Amygdala (tissue), 56 donors: ENCODE results near the gene NECTIN4.
A peak's percentile ranks its signal among the peaks of the same experiment; 100 is the strongest.
"Not testable (repeated sequence)": the region's sequence is repeated elsewhere in the genome, so short reads cannot be mapped to it uniquely, and the experiment has no call there.

Source experiments
- DNase-seq, 56 donors: peaks; one replicate each; lab custom pipeline; 2025; lab: John Stamatoyannopoulos, UW

Gene NECTIN4

GRCh38 chr1:161089251-161089924 is at the start of gene NECTIN4:
Gene NECTIN4, minus strand, starts transcription at chr1:161089558. Its CDS starts 262 bp downstream, at chr1:161089296.
- no peak for DNase-seq

DNA sequence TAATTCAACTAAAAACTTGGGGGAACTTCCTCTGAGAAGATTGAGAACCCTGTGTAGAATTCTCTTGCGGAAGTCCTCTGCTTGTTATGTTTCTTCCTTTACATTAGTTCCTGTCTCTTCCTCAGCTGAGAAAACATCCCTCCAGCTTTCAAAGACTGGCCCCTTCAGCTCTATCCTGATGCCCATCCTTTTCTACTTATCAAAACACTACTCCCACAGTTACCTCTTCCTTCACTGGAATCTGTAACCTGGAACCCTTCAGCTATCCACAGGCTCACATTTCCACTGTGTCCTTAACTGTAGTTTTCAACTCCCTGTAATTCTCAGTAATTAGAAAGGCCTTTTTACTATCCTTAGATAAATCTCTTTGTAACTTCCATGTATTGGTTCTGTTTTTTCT is 49.1 kb upstream of the NECTIN4 start:
- DNase-seq, result no peak

- DNase-seq, result no peak
These were observed 48.5 kb upstream of the NECTIN4 start for GRCh38 chr1:161137881-161138280.

DNA sequence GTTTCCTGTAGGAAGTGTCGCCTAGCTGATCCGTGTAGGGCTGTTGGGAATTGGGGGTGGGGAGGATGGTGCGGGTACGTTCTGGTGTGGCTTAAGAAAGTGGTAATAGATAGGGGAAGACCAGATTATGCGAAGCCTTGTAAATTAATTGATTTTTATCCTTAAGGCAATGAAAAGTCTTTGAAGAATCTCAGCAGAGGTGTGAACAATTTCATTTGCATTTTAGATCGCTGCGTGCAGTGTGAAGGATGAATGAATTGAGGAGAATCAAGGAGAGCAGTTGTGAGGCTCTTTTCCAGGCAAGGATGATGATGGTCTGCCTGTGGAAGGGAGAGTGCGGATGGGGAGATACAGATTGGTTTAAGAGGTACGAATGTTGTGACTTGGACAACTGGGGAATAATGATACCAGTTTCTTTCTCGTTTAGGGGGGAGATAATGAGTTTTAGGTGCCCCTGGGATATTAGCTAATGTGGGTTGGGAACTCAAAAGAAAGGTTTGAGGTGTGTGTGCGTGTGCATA is 43.9 kb upstream of the NECTIN4 start:
- DNase-seq, result no peak

DNA sequence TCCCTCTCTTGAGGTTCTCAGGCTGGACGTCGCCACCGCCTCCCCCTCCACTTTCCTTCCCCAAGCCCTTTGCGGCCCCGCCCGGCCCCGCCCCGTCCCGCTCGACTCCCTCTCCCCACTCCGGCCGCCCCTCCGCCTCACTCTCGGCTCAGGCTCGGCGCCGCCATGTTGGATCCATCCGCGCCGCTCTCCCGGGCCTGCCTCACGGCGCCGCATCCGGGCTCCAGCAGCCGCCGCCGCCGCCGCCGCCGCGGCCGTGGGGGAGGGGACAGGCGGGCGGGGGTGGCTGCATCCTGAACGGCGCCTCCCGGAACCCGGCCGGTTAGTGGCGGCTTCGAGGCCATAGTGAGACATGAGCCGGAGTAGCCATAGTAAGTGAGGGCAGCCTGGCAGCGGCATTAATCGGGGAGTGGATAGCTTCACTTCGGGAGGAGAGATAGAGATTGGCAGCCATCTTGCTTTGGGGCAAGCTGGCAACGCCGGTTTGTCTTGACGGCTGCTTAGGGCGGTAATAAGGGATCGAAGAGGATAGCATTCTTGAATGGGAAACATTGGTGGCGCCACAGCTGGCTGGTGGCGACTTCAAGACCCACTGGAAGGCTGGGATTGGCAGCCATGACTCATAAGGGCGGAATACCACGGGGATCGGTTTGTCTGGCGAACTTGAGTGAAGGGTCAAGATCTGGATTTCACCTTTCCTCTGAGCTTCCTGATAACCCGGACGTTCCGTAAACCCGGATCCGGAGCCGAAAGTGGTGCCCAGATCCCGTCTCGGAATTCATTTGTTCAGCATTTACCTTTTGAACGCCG is 43.3 kb upstream of the NECTIN4 start, which contains the start of gene DEDD:
Gene DEDD (minus strand): TSS at position 258 of the 810 bp plus-strand sequence. CDS start 8,205 bp downstream, outside the sequence.
- DNase-seq, result peak; percentile 53 to 97 (median 90)

- DNase-seq, result peak in 8 of 56 donors; percentile 8 to 66 (median 38)
These were observed 42.4 kb upstream of the NECTIN4 start for GRCh38 chr1:161131523-161132409.

GRCh38 chr1:161130266-161130665 is 40.9 kb upstream of the NECTIN4 start:
- DNase-seq, result no peak

DNA sequence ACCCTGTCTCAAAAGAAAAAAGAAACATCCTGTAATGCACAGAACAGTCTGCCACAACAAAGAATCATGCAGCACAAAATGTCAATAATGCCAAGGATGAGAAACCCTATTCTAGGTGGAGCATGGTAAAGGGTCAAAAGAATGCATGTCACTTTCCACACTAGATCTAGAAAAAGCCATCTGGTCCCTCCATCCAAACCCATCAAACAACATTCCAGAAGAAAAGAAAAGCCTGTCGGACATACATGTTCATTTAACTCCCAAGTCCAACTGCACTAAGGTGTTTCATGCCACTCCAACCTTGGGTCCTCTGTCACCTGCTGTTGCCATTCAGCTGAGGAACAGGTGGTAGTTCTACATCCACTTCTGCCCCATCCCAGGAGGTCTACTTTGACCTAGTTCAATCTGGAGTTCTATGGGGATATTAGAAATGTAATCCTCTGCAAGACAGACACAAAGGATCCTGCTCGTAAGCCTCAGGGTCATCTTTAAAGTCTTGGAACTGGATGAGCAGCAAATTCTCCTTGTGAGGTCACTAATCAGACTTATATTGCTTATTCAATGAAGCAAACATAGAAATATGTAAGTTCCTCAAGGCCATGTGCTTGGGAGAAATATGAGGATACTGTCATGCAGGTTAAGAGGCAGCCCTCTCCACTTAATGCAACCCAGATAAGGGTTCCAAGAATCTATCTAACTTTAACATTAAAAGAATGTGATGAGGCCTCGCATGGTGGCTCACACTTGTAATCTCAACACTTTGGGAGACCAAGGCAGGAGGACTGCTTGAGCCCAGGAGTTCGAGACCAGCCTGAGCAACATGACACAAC is 39.4 kb upstream of the NECTIN4 start:
- no peak for DNase-seq

DNA sequence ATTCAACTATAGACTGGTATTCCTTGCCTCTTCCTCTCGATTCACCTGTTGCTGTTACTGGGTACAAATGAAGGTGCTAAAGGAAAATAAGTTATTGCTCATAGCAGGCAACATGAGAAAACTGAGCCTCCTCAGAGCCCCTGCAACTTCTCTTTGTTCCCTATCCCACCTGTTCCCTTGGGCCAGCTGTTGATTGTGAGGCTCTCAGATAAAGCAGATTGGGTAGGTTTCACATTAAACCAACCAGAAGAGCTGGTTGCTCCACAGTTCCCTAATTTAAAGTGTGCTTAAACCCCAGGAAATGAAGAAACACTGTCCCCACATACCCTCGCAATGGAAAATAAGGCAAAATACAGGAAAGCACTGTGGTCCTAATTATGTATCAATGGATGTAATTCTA is 38.3 kb upstream of the NECTIN4 start:
- no peak for DNase-seq

- DNase-seq, result no peak
These were observed 33.6 kb upstream of the NECTIN4 start for GRCh38 chr1:161122967-161123366.

GRCh38 chr1:161121834-161122233 is 32.5 kb upstream of the NECTIN4 start:
- DNase-seq, result no peak

DNA sequence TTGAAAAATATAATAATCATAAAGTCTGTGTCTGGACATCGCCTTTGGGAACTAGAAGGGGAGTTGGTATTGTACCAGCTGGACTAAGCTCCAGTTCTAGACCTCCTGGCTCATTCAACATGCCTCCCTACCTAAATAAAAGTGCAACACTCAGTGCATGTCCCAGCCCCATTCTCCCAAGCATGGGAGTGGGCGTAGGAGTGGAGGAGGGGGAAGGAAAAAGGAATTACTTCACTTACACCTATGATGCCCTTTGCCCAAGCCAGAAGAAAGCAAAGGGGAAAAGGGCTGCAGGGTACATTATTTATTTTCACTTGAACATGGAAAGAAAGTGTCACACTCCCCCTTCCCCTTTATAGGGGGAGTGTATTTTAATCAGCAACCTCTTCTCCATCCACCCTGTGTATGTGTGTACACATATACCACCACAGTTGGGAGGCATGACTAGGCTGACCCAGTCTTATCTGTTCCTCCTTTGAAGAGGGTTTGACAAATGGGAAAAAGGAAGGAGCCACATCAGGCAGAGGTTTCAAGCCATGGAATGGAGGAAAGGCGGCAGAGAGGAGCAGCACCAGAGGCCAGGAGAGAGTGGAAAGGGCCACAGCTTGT is 31.8 kb upstream of the NECTIN4 start:
- DNase-seq, result no peak

DNA sequence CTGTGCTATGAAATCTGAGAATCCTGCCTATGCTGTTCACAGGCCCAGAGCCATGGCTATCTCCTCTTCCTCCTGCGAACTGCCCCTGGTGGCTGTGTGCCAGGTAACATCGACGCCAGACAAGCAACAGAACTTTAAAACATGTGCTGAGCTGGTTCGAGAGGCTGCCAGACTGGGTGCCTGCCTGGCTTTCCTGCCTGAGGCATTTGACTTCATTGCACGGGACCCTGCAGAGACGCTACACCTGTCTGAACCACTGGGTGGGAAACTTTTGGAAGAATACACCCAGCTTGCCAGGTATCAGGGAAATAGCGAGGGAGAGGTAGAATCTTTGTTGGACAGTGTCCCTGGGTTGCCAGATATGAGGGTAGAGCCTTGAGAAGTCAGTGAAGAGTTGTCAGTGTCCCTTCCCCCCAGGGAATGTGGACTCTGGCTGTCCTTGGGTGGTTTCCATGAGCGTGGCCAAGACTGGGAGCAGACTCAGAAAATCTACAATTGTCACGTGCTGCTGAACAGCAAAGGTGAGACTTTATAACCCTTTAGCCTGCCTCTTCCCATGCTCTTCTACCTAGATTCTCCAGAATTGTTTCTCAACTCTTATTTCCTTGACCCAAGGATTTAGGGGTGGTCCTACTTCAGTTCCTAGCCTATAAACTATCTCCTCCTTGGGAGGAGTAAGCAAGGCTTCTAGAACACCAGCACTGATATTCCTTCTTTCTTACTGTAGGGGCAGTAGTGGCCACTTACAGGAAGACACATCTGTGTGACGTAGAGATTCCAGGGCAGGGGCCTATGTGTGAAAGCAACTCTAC is 29.9 kb upstream of the NECTIN4 start:
- DNase-seq, result peak in 2 of 56 donors; percentile 4 to 14

DNA sequence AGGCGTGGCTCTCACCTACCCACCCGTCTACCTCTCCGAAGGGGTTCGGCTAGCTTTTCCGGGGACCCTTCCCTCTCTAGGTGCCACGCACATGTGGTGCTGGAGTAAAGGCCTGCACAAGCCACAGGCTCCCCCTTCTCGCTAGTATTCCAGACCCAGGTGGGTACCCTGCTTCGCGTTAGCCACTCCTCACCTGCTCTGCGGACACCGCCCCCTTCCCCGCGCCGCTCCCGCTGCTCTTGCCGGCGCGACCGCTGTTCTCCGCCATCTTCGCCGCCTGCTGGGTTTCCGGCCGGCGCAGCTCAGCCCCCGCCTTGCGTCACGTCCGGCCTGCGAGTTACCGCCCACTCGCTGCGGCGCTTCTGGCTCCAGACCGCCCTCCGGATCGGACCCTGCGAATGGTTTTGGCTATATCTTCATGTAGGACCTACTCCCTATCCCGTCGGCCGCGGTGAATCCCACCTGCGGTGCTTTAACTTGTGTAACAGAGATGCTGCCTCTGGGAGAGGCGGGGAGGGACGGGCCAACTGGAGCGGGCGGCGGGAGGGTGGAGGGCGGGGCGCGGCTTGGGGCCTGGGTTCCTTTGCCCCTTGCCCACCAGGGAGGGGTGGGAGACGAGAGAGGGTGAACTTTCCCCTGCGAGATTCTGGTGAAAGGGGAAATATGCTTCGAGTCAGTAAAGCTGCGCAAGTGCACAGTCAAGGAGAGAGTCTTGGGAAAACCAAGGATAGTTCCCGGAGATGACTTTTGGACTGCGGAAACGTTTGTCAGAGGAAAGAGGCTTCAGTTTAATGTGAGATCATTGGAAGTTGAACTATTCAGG is 28.6 kb upstream of the NECTIN4 start, which contains the start of the genes NIT1 and PFDN2:
Gene NIT1 (plus strand): TSS at position 347 of the 823 bp plus-strand sequence. CDS start 72 bp downstream, at position 419.
Gene PFDN2 (minus strand): TSS at position 279 of the 823 bp plus-strand sequence. CDS start 11 bp downstream, at position 268.
- peak; percentile 17 to 91 (median 74) for DNase-seq

DNA sequence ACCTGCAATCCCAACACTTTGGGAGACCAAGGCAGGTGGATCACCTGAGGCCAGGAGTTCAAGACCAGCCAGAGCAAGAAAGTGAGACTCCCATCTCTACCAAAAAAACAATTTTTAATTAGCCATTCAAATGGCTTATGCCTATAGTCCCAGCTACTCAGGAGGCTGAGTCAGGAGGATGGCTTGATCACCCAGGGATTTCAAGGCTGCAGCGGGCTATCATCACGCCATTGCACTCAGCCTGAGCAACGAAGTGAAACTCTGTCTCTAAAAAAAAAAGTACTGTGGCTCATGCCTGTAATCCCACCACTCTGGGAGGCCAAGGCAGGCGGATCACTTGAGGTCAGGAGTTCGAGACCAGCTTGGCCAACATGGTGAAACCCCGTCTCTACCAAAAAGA is 26.6 kb upstream of the NECTIN4 start:
- DNase-seq, result not testable (repeated sequence)

DNA sequence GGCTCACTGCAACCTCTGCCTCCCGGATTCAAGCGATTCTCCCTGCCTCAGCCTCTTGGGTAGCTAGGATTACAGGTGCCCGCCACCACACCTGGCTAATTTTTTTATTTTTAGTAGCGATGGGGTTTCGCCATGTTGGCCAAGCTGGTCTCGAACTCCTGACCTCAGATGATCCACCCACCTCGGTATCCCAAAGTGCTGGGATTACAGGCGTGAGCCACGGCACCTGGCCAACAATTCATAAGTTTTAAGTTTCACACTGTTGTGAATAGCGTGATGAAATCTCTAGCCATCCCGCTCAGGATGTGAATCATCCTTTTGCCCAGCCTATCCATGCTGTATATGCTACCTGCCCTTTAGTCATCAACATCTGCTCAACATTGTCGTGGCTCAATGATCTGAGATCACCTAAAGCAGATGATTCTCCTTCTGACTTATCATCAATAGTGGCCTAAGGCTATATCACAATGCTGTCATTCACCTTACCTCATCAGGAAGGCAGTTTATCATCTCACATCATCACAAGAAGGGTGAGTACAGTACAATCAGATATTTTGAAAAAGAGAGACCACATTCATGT is 25.9 kb upstream of the NECTIN4 start:
- DNase-seq, result no peak

DNA sequence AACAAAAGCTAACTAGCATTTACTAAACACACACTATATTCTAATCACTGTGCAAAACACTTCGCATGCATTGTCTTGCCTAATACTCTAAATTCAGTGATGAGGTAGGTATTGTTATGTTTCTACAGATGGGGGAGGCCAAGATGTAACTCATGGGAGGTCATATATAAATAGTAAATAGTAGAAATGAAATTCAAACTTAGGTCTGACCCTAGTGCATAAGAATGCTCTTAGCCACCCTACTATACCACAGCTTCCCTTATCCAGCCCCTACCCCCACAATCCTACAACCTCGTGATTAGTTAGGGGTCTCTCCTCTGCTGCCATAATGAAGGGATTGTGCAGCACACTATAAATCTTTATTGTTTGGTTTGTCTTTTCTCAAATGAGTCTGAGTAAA is 25.2 kb upstream of the NECTIN4 start:
- no peak for DNase-seq
